HepG2 (cell line): Measurements from ENCODE around the gene NRGN. TPM values are rescaled to one million over a fixed set of nuclear protein-coding genes. Genes with fewer than 3 reads are reported as not detected.

Experiments
- ASH2L ChIP-seq: fragments of 300-600, 200-600 bp; sonication (generic); IDR thresholded peaks from 2 replicates; pipeline ENCODE4 v1.7.0; 2017; ENCODE audit warnings: low read depth, mild to moderate bottlenecking, moderate library complexity, mixed read lengths, low read length; ENCODE audit not compliant: insufficient read length
- ELF3 ChIP-seq: IDR thresholded peaks from 2 replicates; pipeline ENCODE4 v1.6.1; 2016; ENCODE audit warnings: missing genetic modification reagents, missing compliant biosample characterization
- HIC2 ChIP-seq: sonication (generic); formaldehyde crosslinking; IDR thresholded peaks from 2 replicates; pipeline ENCODE4 v1.9.0; 2022; ENCODE audit warnings: low read depth, missing genetic modification reagents
- MAZ ChIP-seq, 2 experiments: sonication (generic) in 1 of 2; formaldehyde crosslinking in 1 of 2; IDR thresholded peaks; 2 replicates each; pipeline versions ENCODE4 v1.5.0 to v1.6.1; 2012 to 2020; ENCODE audit warnings: low read depth in 2 of 2, mild to moderate bottlenecking in 2 of 2, borderline replicate concordance in 1 of 2, improper control_type of control experiment in 1 of 2, low read length in 1 of 2, missing genetic modification reagents in 1 of 2, moderate library complexity in 1 of 2
- MLXIP ChIP-seq: sonication (generic); formaldehyde crosslinking; IDR thresholded peaks from 2 replicates; pipeline ENCODE4 v1.9.0; 2021; ENCODE audit warnings: missing genetic modification reagents, borderline replicate concordance
- NFATC3 ChIP-seq: sonication (generic); formaldehyde crosslinking; IDR thresholded peaks from 2 replicates; pipeline ENCODE4 v1.5.1; 2020; ENCODE audit warnings: mild to moderate bottlenecking, missing genetic modification reagents
- PRDM15 ChIP-seq: sonication (generic); formaldehyde crosslinking; IDR thresholded peaks from 2 replicates; pipeline ENCODE4 v1.4.0; 2020; ENCODE audit warnings: missing genetic modification reagents
- ZBTB7B ChIP-seq: sonication (generic); formaldehyde crosslinking; IDR thresholded peaks from 2 replicates; pipeline ENCODE4 v1.4.0; 2020; ENCODE audit warnings: missing genetic modification reagents
- ZGPAT ChIP-seq: IDR thresholded peaks from 2 replicates; pipeline ENCODE4 v1.6.1; 2016; ENCODE audit warnings: mild to moderate bottlenecking
- ZNF580 ChIP-seq: IDR thresholded peaks from 2 replicates; pipeline ENCODE4 v1.6.1; 2016; ENCODE audit warnings: low read depth, borderline replicate concordance
- ZNF607 ChIP-seq: sonication (generic); formaldehyde crosslinking; IDR thresholded peaks from 2 replicates; pipeline ENCODE4 v1.5.1; 2020; ENCODE audit warnings: missing genetic modification reagents, mild to moderate bottlenecking, borderline replicate concordance
- polyA plus RNA-seq, 8 experiments: library from polyadenylated mRNA; depleted of rRNA in 3 of 8; stranded (reverse) in 7 of 8; unstranded in 1 of 8; fragments of >200 nt; fragmentation: Illumina TruSeq in 4 of 8; extraction: Trizol in 4 of 8; gene quantifications; 2 replicates each; pipeline versions ENCODE4 v1.2.1 to v1.2.3, GENCODE V29; 2011 to 2016; ENCODE audit warnings: low read depth in 4 of 8, missing spikeins in 1 of 8, mixed read lengths in 1 of 8; ENCODE audit not compliant: insufficient read depth in 1 of 8
- total RNA-seq, 5 experiments: library from RNA; depleted of rRNA; stranded (reverse); fragments of >200 nt; fragmentation: Illumina TruSeq; extraction: Trizol; gene quantifications; 2 replicates each; pipeline ENCODE4 v1.2.3, GENCODE V29; 2016; ENCODE audit warnings: low read depth in 1 of 5

NRGN gene
- total and polyA plus RNA-seq, 2 of the 13 experiments (the other 11 are each of a cell fraction or from before 2014, with no cell fraction given): 0.22 TPM; not detected in 1

GRCh38 chr11:124746621-124747243 is 7.0 kb downstream of the NRGN start (continued):
- no peak for TF ChIP-seq MAZ (IDR thresholded peaks at IDR 0.05; ENCODE audit: borderline replicate concordance, low read depth, low read length)
- TF ChIP-seq MAZ (CRISPR knock-in tag; IDR thresholded peaks at IDR 0.05; ENCODE audit: low read depth): 0 out of 2 replicates have a peak, but pooled peaks have one; percentile 20
- peak; percentile 50; the same call in 1 of the 2 replicates for TF ChIP-seq NFATC3 (CRISPR knock-in tag)
- TF ChIP-seq PRDM15 (CRISPR knock-in tag): peak; percentile 81; the same call in 1 of the 2 replicates
- TF ChIP-seq ZGPAT (CRISPR knock-in tag): peak; percentile 51; the same call in 1 of the 2 replicates
- TF ChIP-seq ZNF607 (CRISPR knock-in tag): no peak
- 0 out of 2 replicates have a peak, but pooled peaks have one; percentile 21 for TF ChIP-seq HIC2 (CRISPR knock-in tag)
- TF ChIP-seq ELF3: peak; percentile 54; the same call in 1 of the 2 replicates
- TF ChIP-seq ASH2L: peak; percentile 40
- TF ChIP-seq ZBTB7B (CRISPR knock-in tag): peak; percentile 74; the same call in 1 of the 2 replicates
- peak; percentile 59; the same call in 1 of the 2 replicates for TF ChIP-seq ZNF580 (CRISPR knock-in tag)
- TF ChIP-seq MLXIP (CRISPR knock-in tag): no peak
